ENCODE data around the gene GNAT2.

DNA sequence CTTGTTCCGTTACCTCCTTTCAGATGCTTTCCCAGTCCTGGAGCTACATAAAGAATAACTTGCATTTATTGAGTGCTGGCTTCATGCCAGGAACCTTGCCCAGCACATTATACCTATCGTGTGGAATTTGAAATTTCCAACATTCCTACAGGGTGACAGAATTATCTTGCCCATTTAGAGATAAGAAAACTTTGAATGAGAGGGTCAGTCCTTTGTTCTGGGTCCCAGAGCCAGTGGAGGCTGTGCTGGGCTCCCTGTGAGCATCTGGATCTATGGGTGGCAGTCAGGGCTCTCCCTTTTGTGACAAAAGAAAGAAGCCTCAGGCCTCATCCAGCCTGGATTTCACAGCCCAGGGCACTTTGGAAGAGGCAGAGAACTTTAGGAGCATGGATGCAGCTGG, 39.7 kb upstream of the GNAT2 start:
- TF ChIP-seq, protein P1, sequence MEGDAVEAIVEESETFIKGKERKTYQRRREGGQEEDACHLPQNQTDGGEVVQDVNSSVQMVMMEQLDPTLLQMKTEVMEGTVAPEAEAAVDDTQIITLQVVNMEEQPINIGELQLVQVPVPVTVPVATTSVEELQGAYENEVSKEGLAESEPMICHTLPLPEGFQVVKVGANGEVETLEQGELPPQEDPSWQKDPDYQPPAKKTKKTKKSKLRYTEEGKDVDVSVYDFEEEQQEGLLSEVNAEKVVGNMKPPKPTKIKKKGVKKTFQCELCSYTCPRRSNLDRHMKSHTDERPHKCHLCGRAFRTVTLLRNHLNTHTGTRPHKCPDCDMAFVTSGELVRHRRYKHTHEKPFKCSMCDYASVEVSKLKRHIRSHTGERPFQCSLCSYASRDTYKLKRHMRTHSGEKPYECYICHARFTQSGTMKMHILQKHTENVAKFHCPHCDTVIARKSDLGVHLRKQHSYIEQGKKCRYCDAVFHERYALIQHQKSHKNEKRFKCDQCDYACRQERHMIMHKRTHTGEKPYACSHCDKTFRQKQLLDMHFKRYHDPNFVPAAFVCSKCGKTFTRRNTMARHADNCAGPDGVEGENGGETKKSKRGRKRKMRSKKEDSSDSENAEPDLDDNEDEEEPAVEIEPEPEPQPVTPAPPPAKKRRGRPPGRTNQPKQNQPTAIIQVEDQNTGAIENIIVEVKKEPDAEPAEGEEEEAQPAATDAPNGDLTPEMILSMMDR (IDR thresholded peaks at IDR 0.05): no peak
- no peak for TF ChIP-seq EZH2 (IDR thresholded peaks at IDR 0.05)
- no peak for TF ChIP-seq EZH2phosphoT487 (IDR thresholded peaks at IDR 0.05)

Measured in neural progenitor cell (in vitro differentiated cells).